GM12891 (cell line): Measurements from ENCODE around the gene ABI1.

Source experiments
- DNase-seq: peaks from one replicate; pipeline ENCODE4 v3.0.0; 2011; ENCODE audit warnings: low spot score; ENCODE audit not compliant: insufficient read length
- FAIRE-seq: peaks from 2 replicates; lab custom pipeline; 2011; peaks lifted over from hg19 to GRCh38; lab: Jason Lieb, UNC
- PAX5 ChIP-seq: IDR thresholded peaks from 2 replicates; pipeline ENCODE4 v1.6.1; 2011; ENCODE audit warnings: low read length, moderate library complexity, mild to moderate bottlenecking; ENCODE audit not compliant: insufficient read depth, severe bottlenecking
- POLR2A ChIP-seq: IDR thresholded peaks from 2 replicates; pipeline ENCODE4 v1.6.1; 2011; ENCODE audit warnings: low read depth, low read length, control low read depth
- POLR2AphosphoS5 ChIP-seq: IDR thresholded peaks from 2 replicates; pipeline ENCODE4 v1.6.1; 2011; ENCODE audit warnings: low read depth, low read length, control low read depth
- POU2F2 ChIP-seq: IDR thresholded peaks from 2 replicates; pipeline ENCODE4 v1.6.1; 2011; ENCODE audit warnings: low read depth, mild to moderate bottlenecking, control low read depth, low read length, moderate library complexity
- SPI1 ChIP-seq: IDR thresholded peaks from 2 replicates; pipeline ENCODE4 v1.6.1; 2011; ENCODE audit warnings: low read depth, low read length, control low read depth
- TAF1 ChIP-seq: IDR thresholded peaks from 2 replicates; pipeline ENCODE4 v1.6.1; 2011; ENCODE audit warnings: low read depth, low read length, control low read depth

The ABI1 gene

DNA sequence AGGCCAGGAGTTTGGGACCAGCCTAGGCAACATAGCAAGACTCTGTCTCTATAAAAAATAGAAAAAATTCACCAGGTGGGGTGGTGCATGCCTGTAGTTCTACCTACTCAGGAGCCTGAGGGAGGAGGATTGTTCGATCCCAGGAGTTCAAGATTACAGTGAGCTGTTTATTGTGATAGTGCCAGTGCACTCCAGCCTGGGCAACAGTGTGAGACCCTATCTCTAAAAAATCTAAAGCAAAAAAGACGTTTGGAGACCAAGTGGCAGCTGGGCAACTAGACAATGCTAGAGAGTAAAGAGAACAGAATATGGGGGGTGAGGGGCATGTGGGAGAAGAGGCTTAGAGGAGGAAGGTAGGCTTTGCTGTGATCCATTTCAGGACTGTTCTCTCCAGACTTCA, 161.8 kb downstream of the ABI1 start:
- no peak for DNase-seq
- no peak for FAIRE-seq
- TF ChIP-seq POU2F2, result no peak
- TF ChIP-seq POLR2A, result no peak
- TF ChIP-seq SPI1, result no peak
- no peak for TF ChIP-seq POLR2AphosphoS5
- TF ChIP-seq TAF1, result no peak
- no peak for TF ChIP-seq PAX5

DNA sequence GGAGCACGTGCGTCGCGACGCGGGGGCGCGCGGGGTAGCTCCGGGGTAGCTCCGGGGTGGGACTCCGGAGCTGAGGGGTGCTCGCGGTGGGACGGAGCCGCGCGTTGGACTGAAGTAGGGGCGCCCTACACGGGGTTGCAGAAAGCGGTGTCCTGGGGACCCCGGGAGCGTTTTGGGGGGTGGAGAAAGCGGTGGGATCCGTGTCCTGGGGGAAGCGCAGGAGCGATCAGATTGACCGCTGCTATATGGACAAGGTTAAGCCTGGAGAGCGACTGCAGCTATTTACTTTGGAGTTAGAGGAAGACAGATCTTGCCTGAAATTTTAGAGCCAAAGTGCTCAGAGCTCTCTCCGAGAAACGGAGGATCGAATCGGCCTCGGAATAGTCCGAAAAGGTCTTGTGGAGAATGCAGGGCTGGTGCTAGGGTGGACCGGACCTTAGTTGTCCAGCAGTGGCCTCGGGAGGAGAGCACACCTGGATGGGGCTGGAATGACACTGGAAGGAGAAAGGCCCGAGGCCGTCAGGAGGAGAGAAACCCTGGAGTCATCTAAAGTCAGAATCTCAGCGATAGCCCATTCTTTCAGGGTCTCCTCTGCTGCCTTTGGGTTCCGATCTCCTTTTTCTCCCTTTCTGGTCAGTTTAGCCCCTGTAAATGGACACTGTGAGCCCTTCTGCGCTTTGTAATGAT, 162.7 kb downstream of the ABI1 start:
- DNase-seq (no peak), FAIRE-seq (no peak)
- TF ChIP-seq POU2F2 (no peak), SPI1 (no peak), TAF1 (no peak), POLR2A (no peak), PAX5 (no peak), POLR2AphosphoS5 (no peak)

DNA sequence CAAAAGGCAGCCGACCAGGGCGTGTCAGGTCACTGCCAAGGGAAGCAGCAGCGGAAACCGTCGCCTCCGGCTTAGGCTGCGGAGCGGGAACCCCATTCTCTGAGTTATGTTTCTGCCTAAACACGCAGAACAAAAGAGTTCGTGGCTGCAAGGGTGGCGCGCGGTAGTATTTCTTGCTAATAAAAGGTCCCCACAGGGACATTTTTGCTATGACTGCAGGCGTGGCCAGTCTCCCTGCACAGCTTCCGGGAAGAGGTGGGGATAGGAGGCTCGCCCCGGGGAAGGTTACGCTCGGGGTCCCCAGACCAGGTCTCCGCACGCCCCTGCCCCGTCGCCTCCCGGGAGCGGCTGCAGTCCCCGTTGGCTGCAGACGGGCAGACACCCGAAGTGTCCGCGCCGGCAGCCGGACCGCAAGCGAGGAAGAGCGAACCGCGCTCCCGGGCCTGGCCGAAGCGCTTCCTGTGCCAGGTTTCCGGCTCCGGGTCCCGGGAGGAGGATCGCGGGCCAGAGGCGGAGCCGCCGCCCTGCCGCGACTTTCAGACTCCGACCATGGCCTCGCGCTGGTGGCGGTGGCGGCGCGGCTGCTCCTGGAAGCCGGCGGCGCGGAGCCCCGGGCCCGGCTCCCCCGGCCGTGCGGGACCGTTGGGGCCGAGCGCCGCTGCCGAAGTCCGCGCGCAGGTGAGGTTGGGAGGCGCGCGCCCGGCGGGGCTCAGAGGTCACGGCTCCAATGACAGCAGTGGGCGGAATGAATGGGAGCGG, 163.4 kb downstream of the ABI1 start, which contains the start of gene PDSS1:
Gene PDSS1, plus strand, starts transcription at position 539 of the 759 bp plus-strand sequence. Its CDS starts 11 bp downstream, at position 550.
- FAIRE-seq, result peak; percentile 87
- TF ChIP-seq POLR2AphosphoS5 (peak; percentile 88), SPI1 (no peak), POLR2A (no peak; the same call in 1 of the 2 replicates), PAX5 (no peak), POU2F2 (peak; percentile 37; the same call in 1 of the 2 replicates), TAF1 (peak; percentile 54)
- peak; percentile 74 for DNase-seq

DNA sequence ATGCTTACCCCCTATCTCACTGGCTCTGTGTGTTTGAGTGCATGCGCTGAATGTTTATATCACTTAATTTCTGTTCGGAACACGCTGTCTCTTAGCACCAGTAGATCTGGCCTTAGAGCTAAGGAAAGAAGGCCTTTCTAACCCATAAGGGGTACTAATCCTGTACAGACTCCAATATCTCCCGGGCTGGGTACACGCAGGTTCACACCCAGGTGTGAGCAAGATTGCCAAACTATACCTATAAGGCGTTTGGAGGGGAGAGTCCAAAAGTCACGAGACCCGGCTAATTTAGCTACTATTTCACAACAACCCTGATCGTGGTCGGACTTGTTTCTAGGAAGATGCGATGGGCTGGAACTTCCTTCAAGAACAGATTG, 164.0 kb downstream of the ABI1 start:
- TF ChIP-seq PAX5 (no peak), POLR2A (no peak; the same call in 1 of the 2 replicates), TAF1 (no peak), POU2F2 (no peak), SPI1 (no peak), POLR2AphosphoS5 (no peak)
- DNase-seq (no peak), FAIRE-seq (no peak)
